Measurements from ENCODE around the gene LONRF2.

The LONRF2 gene

GRCh38 chr2:100259106-100259505 lies 63.2 kb downstream of the LONRF2 start:
- Histone ChIP-seq H3K9me3 (ENCODE audit: insufficient read depth, low read length) (no peaks in the 10 kb centered on the region), H3K27me3 (ENCODE audit: low read depth, low read length) (no peaks in the 10 kb centered on the region), H3K4me2 (ENCODE audit: low read length) (no peak overlapping the region), H2AFZ (ENCODE audit: low read depth, low read length) (no peak overlapping the region), H3K79me2 (ENCODE audit: low read length) (no peaks in the 10 kb centered on the region), H4K20me1 (ENCODE audit: insufficient read depth, low read length) (no peaks in the 10 kb centered on the region), H3K36me3 (replicated peaks; ENCODE audit: low read depth, low read length) (no peaks in the 10 kb centered on the region), H3K27ac (ENCODE audit: low read length) (no peak overlapping the region), H3K4me1 (ENCODE audit: low read length) (peaks cover 20% of the 10 kb centered on the region), H3K4me3 (ENCODE audit: low read length) (no peak overlapping the region), H3K9ac (ENCODE audit: low read length) (no peak overlapping the region)
- no peak for TF ChIP-seq CTCF (IDR thresholded peaks at IDR 0.05; ENCODE audit: low read depth, low read length)
- TF ChIP-seq EZH2phosphoT487 (IDR thresholded peaks at IDR 0.05; ENCODE audit: low read depth): no peak

- Histone ChIP-seq H3K9me3 (ENCODE audit: insufficient read depth, low read length) (no peaks in the 10 kb centered on the region), H3K4me1 (ENCODE audit: low read length) (peaks cover 18% of the 10 kb centered on the region), H2AFZ (ENCODE audit: low read depth, low read length) (no peak overlapping the region), H3K36me3 (replicated peaks; ENCODE audit: low read depth, low read length) (no peaks in the 10 kb centered on the region), H3K9ac (ENCODE audit: low read length) (no peak overlapping the region), H3K79me2 (ENCODE audit: low read length) (no peaks in the 10 kb centered on the region), H3K27me3 (ENCODE audit: low read depth, low read length) (no peaks in the 10 kb centered on the region), H3K4me2 (ENCODE audit: low read length) (no peak overlapping the region), H3K4me3 (ENCODE audit: low read length) (no peak overlapping the region), H4K20me1 (ENCODE audit: insufficient read depth, low read length) (no peaks in the 10 kb centered on the region), H3K27ac (ENCODE audit: low read length) (no peak overlapping the region)
- TF ChIP-seq CTCF (IDR thresholded peaks at IDR 0.05; ENCODE audit: low read depth, low read length): no peak
- TF ChIP-seq EZH2phosphoT487 (IDR thresholded peaks at IDR 0.05; ENCODE audit: low read depth): no peak
Observed at GRCh38 chr2:100257939-100258338, 64.4 kb downstream of the LONRF2 start.

- H3K4me1 ChIP-seq (ENCODE audit: low read length): peaks cover 9% of the 10 kb centered on the region
- no peak for TF ChIP-seq CTCF (IDR thresholded peaks at IDR 0.05; ENCODE audit: low read depth, low read length)
- TF ChIP-seq EZH2phosphoT487 (IDR thresholded peaks at IDR 0.05; ENCODE audit: low read depth): no peak
Observed at GRCh38 chr2:100256849-100257248, 65.5 kb downstream of the LONRF2 start.

GRCh38 chr2:100256416-100256815 lies 65.9 kb downstream of the LONRF2 start:
- H3K4me3 ChIP-seq (ENCODE audit: low read length): no peak overlapping the region
- H3K9me3 ChIP-seq (ENCODE audit: insufficient read depth, low read length): no peaks in the 10 kb centered on the region
- no peak overlapping the region for H3K27ac ChIP-seq (ENCODE audit: low read length)
- no peak overlapping the region for H3K9ac ChIP-seq (ENCODE audit: low read length)
- no peaks in the 10 kb centered on the region for H3K27me3 ChIP-seq (ENCODE audit: low read depth, low read length)
- no peaks in the 10 kb centered on the region for H3K36me3 ChIP-seq (replicated peaks; ENCODE audit: low read depth, low read length)
- no peak overlapping the region for H3K4me2 ChIP-seq (ENCODE audit: low read length)
- H4K20me1 ChIP-seq (ENCODE audit: insufficient read depth, low read length): no peaks in the 10 kb centered on the region
- no peak overlapping the region for H2AFZ ChIP-seq (ENCODE audit: low read depth, low read length)
- H3K4me1 ChIP-seq (ENCODE audit: low read length): peaks cover 4% of the 10 kb centered on the region; the same call in 1 of the 2 replicates
- H3K79me2 ChIP-seq (ENCODE audit: low read length): no peaks in the 10 kb centered on the region
- TF ChIP-seq CTCF (IDR thresholded peaks at IDR 0.05; ENCODE audit: low read depth, low read length): no peak
- no peak for TF ChIP-seq EZH2phosphoT487 (IDR thresholded peaks at IDR 0.05; ENCODE audit: low read depth)

More at GRCh38 chr2:100256849-100257248, 65.5 kb downstream of the LONRF2 start:
- Histone ChIP-seq H3K9ac (ENCODE audit: low read length) (no peak overlapping the region), H3K9me3 (ENCODE audit: insufficient read depth, low read length) (no peaks in the 10 kb centered on the region), H3K4me2 (ENCODE audit: low read length) (no peak overlapping the region), H3K27me3 (ENCODE audit: low read depth, low read length) (no peaks in the 10 kb centered on the region), H4K20me1 (ENCODE audit: insufficient read depth, low read length) (no peaks in the 10 kb centered on the region), H3K27ac (ENCODE audit: low read length) (no peak overlapping the region), H3K36me3 (replicated peaks; ENCODE audit: low read depth, low read length) (no peaks in the 10 kb centered on the region), H3K79me2 (ENCODE audit: low read length) (no peaks in the 10 kb centered on the region), H3K4me3 (ENCODE audit: low read length) (no peak overlapping the region), H2AFZ (ENCODE audit: low read depth, low read length) (no peak overlapping the region)

All from OCI-LY3 (cell line).